Gastroesophageal sphincter (tissue), 3 donors: ENCODE measurements around the gene KRTAP3-2.

Source experiments
- EP300 ChIP-seq: sonication (generic); formaldehyde crosslinking; IDR thresholded peaks from one replicate; pipeline ENCODE4 v1.6.1; 2017; ENCODE audit warnings: antibody characterized with exemption, mild to moderate bottlenecking
- POLR2A ChIP-seq, 2 donors: fragments of 450-650 bp; IDR thresholded peaks; one replicate each; pipeline ENCODE4 v1.6.1; 2017; ENCODE audit warnings: antibody characterized with exemption in 2 of 2, mild to moderate bottlenecking in 2 of 2, moderate library complexity in 1 of 2
- TF ChIP-seq, protein P1 (sequence below), 4 experiments: fragments of 200-600 bp in 2 of 4; fragments of 450-650 bp in 2 of 4; sonication (generic) in 1 of 4; IDR thresholded peaks; one replicate each; pipeline ENCODE4 v1.5.1; 2017 to 2019; ENCODE audit warnings: antibody characterized with exemption in 4 of 4, mild to moderate bottlenecking in 2 of 4, moderate library complexity in 2 of 4

- TF ChIP-seq, protein P1, sequence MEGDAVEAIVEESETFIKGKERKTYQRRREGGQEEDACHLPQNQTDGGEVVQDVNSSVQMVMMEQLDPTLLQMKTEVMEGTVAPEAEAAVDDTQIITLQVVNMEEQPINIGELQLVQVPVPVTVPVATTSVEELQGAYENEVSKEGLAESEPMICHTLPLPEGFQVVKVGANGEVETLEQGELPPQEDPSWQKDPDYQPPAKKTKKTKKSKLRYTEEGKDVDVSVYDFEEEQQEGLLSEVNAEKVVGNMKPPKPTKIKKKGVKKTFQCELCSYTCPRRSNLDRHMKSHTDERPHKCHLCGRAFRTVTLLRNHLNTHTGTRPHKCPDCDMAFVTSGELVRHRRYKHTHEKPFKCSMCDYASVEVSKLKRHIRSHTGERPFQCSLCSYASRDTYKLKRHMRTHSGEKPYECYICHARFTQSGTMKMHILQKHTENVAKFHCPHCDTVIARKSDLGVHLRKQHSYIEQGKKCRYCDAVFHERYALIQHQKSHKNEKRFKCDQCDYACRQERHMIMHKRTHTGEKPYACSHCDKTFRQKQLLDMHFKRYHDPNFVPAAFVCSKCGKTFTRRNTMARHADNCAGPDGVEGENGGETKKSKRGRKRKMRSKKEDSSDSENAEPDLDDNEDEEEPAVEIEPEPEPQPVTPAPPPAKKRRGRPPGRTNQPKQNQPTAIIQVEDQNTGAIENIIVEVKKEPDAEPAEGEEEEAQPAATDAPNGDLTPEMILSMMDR (IDR thresholded peaks at IDR 0.05): no peak
- no peak for TF ChIP-seq POLR2A (IDR thresholded peaks at IDR 0.05)
- no peak for TF ChIP-seq EP300
These were observed 15.5 kb downstream of the KRTAP3-2 start, which contains the start of gene KRT40 for GRCh38 chr17:40984226-40984625.
